Ishikawa (cell line): ENCODE measurements around the gene CDC42EP1.

Experiments used
- MAX ChIP-seq: IDR thresholded peaks from 2 replicates; pipeline ENCODE4 v1.6.1; 2012
- REST ChIP-seq: IDR thresholded peaks from 2 replicates; pipeline ENCODE4 v1.6.1; 2012; ENCODE audit warnings: low read depth, mild to moderate bottlenecking

GRCh38 chr22:37601203-37601539 is 40.9 kb downstream of the CDC42EP1 start:
- no peak for TF ChIP-seq REST
- no peak for TF ChIP-seq MAX
